ENCODE data around the gene LZTFL1. TPM values are rescaled to one million over a fixed set of nuclear protein-coding genes. Genes with fewer than 3 reads are reported as not detected.

Gene LZTFL1
- total RNA-seq, 1 experiment from 2014 or later = 10.6 TPM

DNA sequence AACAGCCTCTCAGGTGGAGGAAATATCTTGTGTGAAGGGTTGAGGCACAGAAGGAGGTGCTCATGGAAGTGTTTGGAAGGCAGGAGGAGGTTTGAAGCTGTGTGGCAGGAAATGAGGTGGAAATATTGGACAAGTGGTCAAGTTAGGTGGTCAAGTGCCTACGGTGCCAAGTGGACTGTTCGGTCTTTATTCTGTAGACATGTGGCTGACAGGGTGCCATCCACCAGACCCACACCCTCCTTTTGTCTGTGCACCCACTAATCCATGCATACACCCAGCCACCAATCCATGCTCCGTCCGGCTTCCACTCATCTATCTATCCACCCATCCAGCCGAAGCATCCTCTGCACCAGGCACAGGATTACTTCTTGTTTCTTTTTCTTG is 47.8 kb downstream of the LZTFL1 start:
- intact Hi-C loops (cut with micrococcal nuclease; ENCODE audit: unreplicated experiment) = no loop called here
- no peaks in the 10 kb centered on the region for H3K36me3 ChIP-seq (ENCODE audit: insufficient read depth, low read length, poor library complexity, severe bottlenecking)
- DNase-seq (ENCODE audit: low spot score) = no peak
- no peaks in the 10 kb centered on the region for H3K9me3 ChIP-seq (ENCODE audit: low read depth, low read length, poor library complexity, severe bottlenecking)
- BruUV-seq (replicated peaks) = no TSS peak
- TF ChIP-seq EZH2 (IDR thresholded peaks at IDR 0.05; ENCODE audit: borderline replicate concordance, low read depth, low read length, poor library complexity, severe bottlenecking) = no peak
- TF ChIP-seq, protein P1, sequence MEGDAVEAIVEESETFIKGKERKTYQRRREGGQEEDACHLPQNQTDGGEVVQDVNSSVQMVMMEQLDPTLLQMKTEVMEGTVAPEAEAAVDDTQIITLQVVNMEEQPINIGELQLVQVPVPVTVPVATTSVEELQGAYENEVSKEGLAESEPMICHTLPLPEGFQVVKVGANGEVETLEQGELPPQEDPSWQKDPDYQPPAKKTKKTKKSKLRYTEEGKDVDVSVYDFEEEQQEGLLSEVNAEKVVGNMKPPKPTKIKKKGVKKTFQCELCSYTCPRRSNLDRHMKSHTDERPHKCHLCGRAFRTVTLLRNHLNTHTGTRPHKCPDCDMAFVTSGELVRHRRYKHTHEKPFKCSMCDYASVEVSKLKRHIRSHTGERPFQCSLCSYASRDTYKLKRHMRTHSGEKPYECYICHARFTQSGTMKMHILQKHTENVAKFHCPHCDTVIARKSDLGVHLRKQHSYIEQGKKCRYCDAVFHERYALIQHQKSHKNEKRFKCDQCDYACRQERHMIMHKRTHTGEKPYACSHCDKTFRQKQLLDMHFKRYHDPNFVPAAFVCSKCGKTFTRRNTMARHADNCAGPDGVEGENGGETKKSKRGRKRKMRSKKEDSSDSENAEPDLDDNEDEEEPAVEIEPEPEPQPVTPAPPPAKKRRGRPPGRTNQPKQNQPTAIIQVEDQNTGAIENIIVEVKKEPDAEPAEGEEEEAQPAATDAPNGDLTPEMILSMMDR (conservative IDR thresholded peaks at IDR 0.05; ENCODE audit: low read depth, low read length) = no peak
- no peak overlapping the region for H3K27ac ChIP-seq (ENCODE audit: low read depth, low read length, poor library complexity, severe bottlenecking)
- H3K4me1 ChIP-seq (ENCODE audit: insufficient read depth, low read length, poor library complexity, severe bottlenecking) = no peaks in the 10 kb centered on the region
- ChIA-PET CTCF (no interaction called here), POLR2A (ENCODE audit: low non-redundant PET) (no interaction called here)
- peaks cover 29% of the 10 kb centered on the region for H3K27me3 ChIP-seq (replicated peaks; ENCODE audit: insufficient read depth, low read depth, low read length, poor library complexity)
- no peak overlapping the region for H3K4me3 ChIP-seq (ENCODE audit: low read depth, low read length, poor library complexity, severe bottlenecking)

DNA sequence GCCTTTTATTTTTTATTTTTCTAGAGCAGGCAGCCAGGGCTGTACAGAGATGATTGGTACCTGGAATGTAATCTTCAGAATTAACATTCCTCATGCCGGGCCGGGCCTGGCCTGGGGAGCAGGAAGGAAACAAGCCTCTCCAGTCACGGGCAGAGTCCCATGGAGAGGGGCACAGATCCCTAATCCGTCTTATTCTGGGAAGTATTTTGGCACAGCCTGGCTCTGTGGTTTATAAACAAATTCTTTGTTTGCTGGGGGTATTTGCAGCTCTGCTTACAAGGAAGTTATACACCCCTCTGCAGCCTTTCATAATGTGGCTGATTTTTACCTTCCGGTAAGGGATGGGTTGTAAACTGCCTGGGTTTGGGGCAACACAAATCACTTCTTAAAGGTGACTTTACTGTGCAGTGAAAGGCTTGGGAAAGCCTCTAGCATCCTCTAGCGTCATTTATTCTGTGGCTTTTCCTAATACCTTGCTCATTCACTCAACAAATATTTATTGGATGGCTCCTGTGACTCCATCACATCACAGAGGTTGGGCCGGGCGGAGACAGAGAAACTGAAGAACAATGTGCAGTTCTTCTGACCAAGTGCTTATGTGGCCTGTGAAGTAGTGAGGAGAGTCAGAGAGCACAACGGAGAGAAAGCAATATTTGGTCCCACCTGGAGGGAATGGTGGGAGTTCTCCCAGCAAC is 48.3 kb downstream of the LZTFL1 start:
- peaks cover 29% of the 10 kb centered on the region for H3K27me3 ChIP-seq (replicated peaks; ENCODE audit: insufficient read depth, low read depth, low read length, poor library complexity)
- H3K4me1 ChIP-seq (ENCODE audit: insufficient read depth, low read length, poor library complexity, severe bottlenecking) = no peaks in the 10 kb centered on the region
- intact Hi-C loops (cut with micrococcal nuclease; ENCODE audit: unreplicated experiment) = no loop called here
- no peak overlapping the region for H3K4me3 ChIP-seq (ENCODE audit: low read depth, low read length, poor library complexity, severe bottlenecking)
- BruUV-seq (replicated peaks) = no TSS peak
- H3K27ac ChIP-seq (ENCODE audit: low read depth, low read length, poor library complexity, severe bottlenecking) = no peak overlapping the region
- no peaks in the 10 kb centered on the region for H3K9me3 ChIP-seq (ENCODE audit: low read depth, low read length, poor library complexity, severe bottlenecking)
- POLR2A ChIA-PET (ENCODE audit: low non-redundant PET) = no interaction called here
- CTCF ChIA-PET = no interaction called here
- no peak for DNase-seq (ENCODE audit: low spot score)
- no peaks in the 10 kb centered on the region for H3K36me3 ChIP-seq (ENCODE audit: insufficient read depth, low read length, poor library complexity, severe bottlenecking)
- TF ChIP-seq, protein P1 (conservative IDR thresholded peaks at IDR 0.05; ENCODE audit: low read depth, low read length) = no peak
- no peak for TF ChIP-seq EZH2 (IDR thresholded peaks at IDR 0.05; ENCODE audit: borderline replicate concordance, low read depth, low read length, poor library complexity, severe bottlenecking)

DNA sequence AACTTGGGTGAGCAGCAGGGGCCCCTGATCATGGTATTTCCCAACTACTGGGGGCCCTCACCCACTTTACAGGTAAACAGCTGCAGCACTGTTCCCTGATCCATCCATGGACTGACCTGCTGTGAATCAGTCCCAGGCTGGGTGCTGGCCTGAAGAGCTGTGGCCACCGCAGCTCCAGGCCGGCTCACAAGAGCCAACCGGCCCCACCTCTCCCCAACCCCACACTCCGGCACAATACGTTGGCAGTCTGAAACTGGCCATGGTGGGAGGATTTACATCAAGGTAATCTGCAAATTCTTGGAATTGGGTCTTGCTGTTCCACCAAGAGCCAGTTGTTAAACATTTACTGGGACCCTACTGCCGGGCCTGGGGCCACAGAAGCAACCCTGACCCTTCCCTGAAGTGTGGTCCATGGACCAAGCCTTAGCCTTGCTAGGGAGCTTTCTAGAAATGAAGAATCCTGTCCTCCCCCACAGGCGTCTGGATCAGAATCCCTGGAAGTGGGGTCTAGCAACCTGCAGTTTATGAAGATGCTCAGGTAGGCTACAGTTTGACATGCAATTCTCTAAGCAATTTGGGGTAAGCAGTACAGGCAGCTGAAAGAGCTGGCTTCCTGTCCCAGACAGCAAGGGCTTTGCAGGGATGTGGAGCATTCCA is 49.3 kb downstream of the LZTFL1 start:
- no peak for DNase-seq (ENCODE audit: low spot score)
- no TSS peak for BruUV-seq (replicated peaks)
- H3K4me1 ChIP-seq (ENCODE audit: insufficient read depth, low read length, poor library complexity, severe bottlenecking) = no peaks in the 10 kb centered on the region
- no peaks in the 10 kb centered on the region for H3K9me3 ChIP-seq (ENCODE audit: low read depth, low read length, poor library complexity, severe bottlenecking)
- no peak overlapping the region for H3K27ac ChIP-seq (ENCODE audit: low read depth, low read length, poor library complexity, severe bottlenecking)
- intact Hi-C loops (cut with micrococcal nuclease; ENCODE audit: unreplicated experiment) = no loop called here
- ChIA-PET CTCF (no interaction called here), POLR2A (ENCODE audit: low non-redundant PET) (no interaction called here)
- no peak overlapping the region for H3K4me3 ChIP-seq (ENCODE audit: low read depth, low read length, poor library complexity, severe bottlenecking)
- TF ChIP-seq, protein P1 (conservative IDR thresholded peaks at IDR 0.05; ENCODE audit: low read depth, low read length) = no peak
- no peak for TF ChIP-seq EZH2 (IDR thresholded peaks at IDR 0.05; ENCODE audit: borderline replicate concordance, low read depth, low read length, poor library complexity, severe bottlenecking)
- no peaks in the 10 kb centered on the region for H3K36me3 ChIP-seq (ENCODE audit: insufficient read depth, low read length, poor library complexity, severe bottlenecking)
- peaks cover 29% of the 10 kb centered on the region for H3K27me3 ChIP-seq (replicated peaks; ENCODE audit: insufficient read depth, low read depth, low read length, poor library complexity)
